HepG2 (cell line): ENCODE measurements around the gene ABI3BP. TPM values are rescaled to one million over a fixed set of nuclear protein-coding genes. Genes with fewer than 3 reads are reported as not detected.

Source experiments
- ATAC-seq: fragments of 200-7000 bp; cut with Tn5 transposase; 3 replicates; pipeline ENCODE4 v1.9.1; 2020; ENCODE audit warnings: mild to moderate bottlenecking, moderate library complexity
- BruUV-seq: library from RNA; stranded (reverse); fragments of 400-500 nt; replicated peaks from 2 replicates; lab custom pipeline; 2021; lab: Mats Ljungman, UMichigan
- CTCF ChIA-PET: fragments of 300-600 bp; formaldehyde crosslinking; extraction: SDS; loops from one replicate; lab custom pipeline; 2021; ENCODE audit warnings: low total read pairs, inconsistent platforms, low intra/inter-chr PET ratio; lab: Yijun Ruan, JAX
- POLR2A ChIA-PET: fragments of 350-600 bp; sonication (Branson Sonifier 250); formaldehyde crosslinking; loops from one replicate; lab custom pipeline; 2020; ENCODE audit warnings: antibody characterized with exemption, inconsistent platforms; lab: Yijun Ruan, JAX
- DNase-seq: peaks from one replicate; pipeline ENCODE4 v3.0.0-alpha.2; 2015; ENCODE audit warnings: low spot score
- FAIRE-seq: peaks from 3 replicates; lab custom pipeline; 2011; peaks lifted over from hg19 to GRCh38; lab: Jason Lieb, UNC
- H2AFZ ChIP-seq: one replicate; pipeline ENCODE4 v1.6.1; 2011; ENCODE audit warnings: low read length, inconsistent platforms
- H3K27ac ChIP-seq: fragments of 300-600 bp; 3 replicates; pipeline ENCODE4 v1.8.0; 2011; ENCODE audit warnings: mixed run types, mild to moderate bottlenecking, mixed read lengths, low read length, inconsistent platforms; ENCODE audit not compliant: insufficient read depth; ENCODE audit errors: extremely low read length
- H3K27me3 ChIP-seq, 2 experiments: fragments of 200-600 bp in 1 of 2; 2 replicates in 1 of 2; 3 replicates in 1 of 2; pipeline versions ENCODE4 v1.6.0 to v1.8.0; 2011; ENCODE audit warnings: low read length in 2 of 2, mild to moderate bottlenecking in 2 of 2, moderate library complexity in 2 of 2, inconsistent platforms in 1 of 2; ENCODE audit not compliant: insufficient read depth in 2 of 2, control insufficient read depth in 1 of 2
- H3K36me3 ChIP-seq, 2 experiments: fragments of 200-600 bp in 1 of 2; replicated peaks in 1 of 2; 2 replicates in 1 of 2; 3 replicates in 1 of 2; pipeline versions ENCODE4 v1.5.1 to v1.8.0; 2011; ENCODE audit warnings: low read length in 2 of 2, inconsistent platforms in 1 of 2; ENCODE audit not compliant: insufficient read depth in 2 of 2, control insufficient read depth in 1 of 2
- H3K4me1 ChIP-seq: 2 replicates; pipeline ENCODE4 v1.5.1; 2012; ENCODE audit warnings: low read length, inconsistent platforms; ENCODE audit not compliant: insufficient read depth
- H3K4me2 ChIP-seq: 2 replicates; pipeline ENCODE4 v1.6.0; 2011; ENCODE audit warnings: low read depth, low read length, inconsistent platforms
- H3K4me3 ChIP-seq, 3 experiments: fragments of 200-600 bp in 1 of 3; sonication (generic), shearing (Covaris generic) in 1 of 3; replicated peaks in 1 of 3; 2 replicates each; pipeline ENCODE4 v1.5.1; 2011 to 2016; ENCODE audit warnings: low read length in 3 of 3, inconsistent platforms in 2 of 3, low read depth in 2 of 3, mild to moderate bottlenecking in 2 of 3, control low read depth in 1 of 3, mixed read lengths in 1 of 3; ENCODE audit not compliant: insufficient read depth in 1 of 3
- H3K79me2 ChIP-seq: one replicate; pipeline ENCODE4 v1.6.1; 2011; ENCODE audit warnings: low read length, inconsistent platforms; ENCODE audit not compliant: insufficient read depth
- H3K9ac ChIP-seq: 2 replicates; pipeline ENCODE4 v1.6.0; 2011; ENCODE audit warnings: mild to moderate bottlenecking, low read depth, low read length, inconsistent platforms; ENCODE audit not compliant: insufficient read depth
- H3K9me3 ChIP-seq: 2 replicates; pipeline ENCODE4 v1.5.1; 2012; ENCODE audit warnings: mild to moderate bottlenecking, low read length
- H4K20me1 ChIP-seq: 2 replicates; pipeline ENCODE4 v1.6.0; 2011; ENCODE audit warnings: inconsistent platforms, mild to moderate bottlenecking, low read length, moderate library complexity; ENCODE audit not compliant: insufficient read depth
- CBX1 ChIP-seq: IDR thresholded peaks from one replicate; pipeline ENCODE4 v1.6.1; 2016; ENCODE audit warnings: antibody characterized with exemption, low read depth
- CHD4 ChIP-seq: fragments of 200-600 bp; sonication (generic); IDR thresholded peaks from 2 replicates; pipeline ENCODE4 v1.7.0; 2017; ENCODE audit warnings: mild to moderate bottlenecking, low read length, borderline replicate concordance
- FOXK2 ChIP-seq: fragments of 450-650 bp; IDR thresholded peaks from 2 replicates; pipeline ENCODE4 v1.6.1; 2016
- JUND ChIP-seq: sonication (generic); formaldehyde crosslinking; IDR thresholded peaks from 2 replicates; pipeline ENCODE4 v1.8.0; 2022; ENCODE audit warnings: mild to moderate bottlenecking, missing genetic modification reagents
- KDM1A ChIP-seq: IDR thresholded peaks from 2 replicates; pipeline ENCODE4 v1.6.1; 2016; ENCODE audit warnings: missing compliant biosample characterization
- KDM2A ChIP-seq: sonication (generic); formaldehyde crosslinking; IDR thresholded peaks from 2 replicates; pipeline ENCODE4 v1.4.0; 2020; ENCODE audit warnings: low read depth, missing genetic modification reagents, borderline replicate concordance
- KLF13 ChIP-seq: sonication (generic); formaldehyde crosslinking; IDR thresholded peaks from 2 replicates; pipeline ENCODE4 v1.4.0; 2020; ENCODE audit warnings: mild to moderate bottlenecking, missing genetic modification reagents
- KLF9 ChIP-seq: IDR thresholded peaks from 2 replicates; pipeline ENCODE4 v1.6.1; 2016; ENCODE audit warnings: low read depth
- NFIC ChIP-seq: IDR thresholded peaks from 2 replicates; pipeline ENCODE4 v1.6.1; 2012; ENCODE audit warnings: mild to moderate bottlenecking, low read length, inconsistent platforms
- NR3C1 ChIP-seq: sonication (generic); formaldehyde crosslinking; IDR thresholded peaks from 2 replicates; pipeline ENCODE4 v1.4.0; 2020; ENCODE audit warnings: missing genetic modification reagents
- PLRG1 ChIP-seq: fragments of 450-650 bp; conservative IDR thresholded peaks from 2 replicates; pipeline ENCODE4 v1.6.1; 2016
- PRPF4 ChIP-seq: fragments of 200-400 bp; formaldehyde crosslinking; IDR thresholded peaks from 2 replicates; pipeline ENCODE4 v1.6.1; 2016; ENCODE audit warnings: low read length, low read depth; ENCODE audit not compliant: poor library complexity, severe bottlenecking
- RELA ChIP-seq: sonication (generic); formaldehyde crosslinking; IDR thresholded peaks from 2 replicates; pipeline ENCODE4 v1.4.0; 2020; ENCODE audit warnings: missing genetic modification reagents
- STAG1 ChIP-seq: sonication (generic); formaldehyde crosslinking; IDR thresholded peaks from 2 replicates; pipeline ENCODE4 v1.4.0; 2020; ENCODE audit warnings: missing genetic modification reagents
- TEAD2 ChIP-seq: sonication (generic); formaldehyde crosslinking; IDR thresholded peaks from 2 replicates; pipeline ENCODE4 v1.9.0; 2021; ENCODE audit warnings: missing genetic modification reagents
- ZBTB14 ChIP-seq: sonication (generic); formaldehyde crosslinking; IDR thresholded peaks from 2 replicates; pipeline ENCODE4 v1.4.0; 2020; ENCODE audit warnings: missing genetic modification reagents
- ZNF44 ChIP-seq: sonication (generic); formaldehyde crosslinking; IDR thresholded peaks from 2 replicates; pipeline ENCODE4 v1.5.1; 2020; ENCODE audit warnings: mild to moderate bottlenecking, missing genetic modification reagents
- ZNF75D ChIP-seq: sonication (generic); formaldehyde crosslinking; IDR thresholded peaks from 2 replicates; pipeline ENCODE4 v1.8.1; 2023; ENCODE audit warnings: missing genetic modification reagents, mild to moderate bottlenecking, borderline replicate concordance
- ZNF761 ChIP-seq: sonication (generic); formaldehyde crosslinking; conservative IDR thresholded peaks from 2 replicates; pipeline ENCODE4 v1.4.0; 2020; ENCODE audit warnings: mild to moderate bottlenecking, missing genetic modification reagents
- WGBS: methylation state at CpG from one replicate; pipeline ENCODE4 v1.1.6; 2017; ENCODE audit warnings: low lambda C conversion rate; 5-methylcytosine and 5-hydroxymethylcytosine counted together
- in situ Hi-C: cut with HindIII; loops from 2 replicates; pipeline ENCODE4 v1.10.0; 2017; ENCODE audit warnings: low pct_unique_long_range_greater_than_20kb; ENCODE audit not compliant: extremely low pct_ligation_motif_present
- intact Hi-C: fragments of 100-400 bp; cut with micrococcal nuclease; formaldehyde crosslinking; loops from one replicate; pipeline ENCODE4 v1.10.0; 2022; ENCODE audit not compliant: unreplicated experiment
- polyA plus RNA-seq, 8 experiments: library from polyadenylated mRNA; depleted of rRNA in 3 of 8; stranded (reverse) in 7 of 8; unstranded in 1 of 8; fragments of >200 nt; fragmentation: Illumina TruSeq in 4 of 8; extraction: Trizol in 4 of 8; gene quantifications; 2 replicates each; pipeline versions ENCODE4 v1.2.1 to v1.2.3, GENCODE V29; 2011 to 2016; ENCODE audit warnings: low read depth in 4 of 8, missing spikeins in 1 of 8, mixed read lengths in 1 of 8; ENCODE audit not compliant: insufficient read depth in 1 of 8
- total RNA-seq, 5 experiments: library from RNA; depleted of rRNA; stranded (reverse); fragments of >200 nt; fragmentation: Illumina TruSeq; extraction: Trizol; gene quantifications; 2 replicates each; pipeline ENCODE4 v1.2.3, GENCODE V29; 2016; ENCODE audit warnings: low read depth in 1 of 5
- TF ChIP-seq, protein P1 (sequence below): sonication (generic); formaldehyde crosslinking; conservative IDR thresholded peaks from 2 replicates; pipeline ENCODE4 v1.8.0; 2022; ENCODE audit warnings: missing genetic modification reagents
- TF ChIP-seq, protein P2 (sequence below): IDR thresholded peaks from 2 replicates; pipeline ENCODE4 v1.6.1; 2012; ENCODE audit warnings: low read length, improper control_type of control experiment

The ABI3BP gene
- total and polyA plus RNA-seq, 2 of the 13 experiments (the other 11 are each of a cell fraction or from before 2014, with no cell fraction given) = not detected

DNA sequence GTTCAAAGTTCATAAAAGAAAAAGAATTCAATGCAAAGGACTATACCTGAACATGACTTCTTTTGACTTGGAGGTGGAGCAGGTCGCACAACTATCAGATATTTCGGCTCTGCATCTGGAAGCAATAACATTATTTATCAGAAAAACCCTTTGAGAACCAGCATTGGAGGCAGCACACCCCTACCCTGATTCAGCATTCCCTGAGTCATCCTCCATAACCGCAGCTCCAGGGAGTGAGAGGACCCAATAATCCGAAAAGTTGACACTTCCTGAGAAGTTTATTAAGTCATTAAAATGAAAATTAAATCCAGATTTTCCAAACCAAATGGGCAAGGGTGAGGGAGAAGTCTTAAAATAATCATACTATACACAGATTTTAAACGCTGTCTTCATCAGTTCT lies 90.6 kb downstream of the ABI3BP start (continued):
- no peak for TF ChIP-seq TEAD2
- no peak for TF ChIP-seq PLRG1
- no peak for TF ChIP-seq CBX1
- TF ChIP-seq KDM1A (CRISPR knock-in tag) = no peak
- TF ChIP-seq KLF9 (CRISPR knock-in tag) = no peak
- no peak for TF ChIP-seq RELA

GRCh38 chr3:100900671-100901335 lies 92.4 kb downstream of the ABI3BP start:
- ChIA-PET POLR2A (no interaction called here), CTCF (no interaction called here)
- ATAC-seq (no peak), FAIRE-seq (no peak), DNase-seq (no peak)
- intact Hi-C loops = no loop called here
- Histone ChIP-seq H3K27me3 (no peaks in the 10 kb centered on the region), H3K79me2 (no peaks in the 10 kb centered on the region), H3K36me3 (no peaks in the 10 kb centered on the region), H3K4me2 (no peak overlapping the region), H3K4me3 (no peak overlapping the region), H3K27ac (no peak overlapping the region), H3K4me1 (no peaks in the 10 kb centered on the region), H3K9ac (no peak overlapping the region), H3K9me3 (no peaks in the 10 kb centered on the region), H4K20me1 (no peaks in the 10 kb centered on the region), H2AFZ (no peak overlapping the region)
- 63% methylated on average over 2 of the region's 2 CpGs for WGBS
- in situ Hi-C loops = no loop called here
- no TSS peak for BruUV-seq
- TF ChIP-seq ZNF44 (CRISPR knock-in tag) = no peak
- no peak for TF ChIP-seq STAG1 (CRISPR knock-in tag)
- TF ChIP-seq, protein P1, sequence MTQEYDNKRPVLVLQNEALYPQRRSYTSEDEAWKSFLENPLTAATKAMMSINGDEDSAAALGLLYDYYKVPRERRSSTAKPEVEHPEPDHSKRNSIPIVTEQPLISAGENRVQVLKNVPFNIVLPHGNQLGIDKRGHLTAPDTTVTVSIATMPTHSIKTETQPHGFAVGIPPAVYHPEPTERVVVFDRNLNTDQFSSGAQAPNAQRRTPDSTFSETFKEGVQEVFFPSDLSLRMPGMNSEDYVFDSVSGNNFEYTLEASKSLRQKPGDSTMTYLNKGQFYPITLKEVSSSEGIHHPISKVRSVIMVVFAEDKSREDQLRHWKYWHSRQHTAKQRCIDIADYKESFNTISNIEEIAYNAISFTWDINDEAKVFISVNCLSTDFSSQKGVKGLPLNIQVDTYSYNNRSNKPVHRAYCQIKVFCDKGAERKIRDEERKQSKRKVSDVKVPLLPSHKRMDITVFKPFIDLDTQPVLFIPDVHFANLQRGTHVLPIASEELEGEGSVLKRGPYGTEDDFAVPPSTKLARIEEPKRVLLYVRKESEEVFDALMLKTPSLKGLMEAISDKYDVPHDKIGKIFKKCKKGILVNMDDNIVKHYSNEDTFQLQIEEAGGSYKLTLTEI (CRISPR knock-in tag) = no peak
- TF ChIP-seq NFIC = no peak
- no peak for TF ChIP-seq ZNF75D (CRISPR knock-in tag)
- TF ChIP-seq NR3C1 = no peak
- no peak for TF ChIP-seq ZBTB14 (CRISPR knock-in tag)
- TF ChIP-seq JUND (CRISPR knock-in tag) = no peak
- TF ChIP-seq, protein P2, sequence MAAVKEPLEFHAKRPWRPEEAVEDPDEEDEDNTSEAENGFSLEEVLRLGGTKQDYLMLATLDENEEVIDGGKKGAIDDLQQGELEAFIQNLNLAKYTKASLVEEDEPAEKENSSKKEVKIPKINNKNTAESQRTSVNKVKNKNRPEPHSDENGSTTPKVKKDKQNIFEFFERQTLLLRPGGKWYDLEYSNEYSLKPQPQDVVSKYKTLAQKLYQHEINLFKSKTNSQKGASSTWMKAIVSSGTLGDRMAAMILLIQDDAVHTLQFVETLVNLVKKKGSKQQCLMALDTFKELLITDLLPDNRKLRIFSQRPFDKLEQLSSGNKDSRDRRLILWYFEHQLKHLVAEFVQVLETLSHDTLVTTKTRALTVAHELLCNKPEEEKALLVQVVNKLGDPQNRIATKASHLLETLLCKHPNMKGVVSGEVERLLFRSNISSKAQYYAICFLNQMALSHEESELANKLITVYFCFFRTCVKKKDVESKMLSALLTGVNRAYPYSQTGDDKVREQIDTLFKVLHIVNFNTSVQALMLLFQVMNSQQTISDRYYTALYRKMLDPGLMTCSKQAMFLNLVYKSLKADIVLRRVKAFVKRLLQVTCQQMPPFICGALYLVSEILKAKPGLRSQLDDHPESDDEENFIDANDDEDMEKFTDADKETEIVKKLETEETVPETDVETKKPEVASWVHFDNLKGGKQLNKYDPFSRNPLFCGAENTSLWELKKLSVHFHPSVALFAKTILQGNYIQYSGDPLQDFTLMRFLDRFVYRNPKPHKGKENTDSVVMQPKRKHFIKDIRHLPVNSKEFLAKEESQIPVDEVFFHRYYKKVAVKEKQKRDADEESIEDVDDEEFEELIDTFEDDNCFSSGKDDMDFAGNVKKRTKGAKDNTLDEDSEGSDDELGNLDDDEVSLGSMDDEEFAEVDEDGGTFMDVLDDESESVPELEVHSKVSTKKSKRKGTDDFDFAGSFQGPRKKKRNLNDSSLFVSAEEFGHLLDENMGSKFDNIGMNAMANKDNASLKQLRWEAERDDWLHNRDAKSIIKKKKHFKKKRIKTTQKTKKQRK = no peak
- TF ChIP-seq CHD4 = no peak
- TF ChIP-seq PRPF4 = no peak
- no peak for TF ChIP-seq KDM2A (CRISPR knock-in tag)
- TF ChIP-seq FOXK2 = no peak
- TF ChIP-seq KLF13 = no peak
- TF ChIP-seq ZNF761 (CRISPR knock-in tag) = no peak
